Measurements from ENCODE around the gene METTL14. TPM values are rescaled to one million over a fixed set of nuclear protein-coding genes. Genes with fewer than 3 reads are reported as not detected.

The METTL14 gene
- total RNA-seq, 1 donor from 2014 or later: 46.4 TPM

- Mint-ChIP-seq H3K36me3 (ENCODE audit: unreplicated experiment) (no peaks in the 10 kb centered on the region), H3K4me1 (ENCODE audit: low read depth, unreplicated experiment) (peaks cover 5% of the 10 kb centered on the region), H3K27ac (ENCODE audit: unreplicated experiment) (peak overlapping the region; percentile 40), H3K27me3 (ENCODE audit: unreplicated experiment) (no peaks in the 10 kb centered on the region), H3K9me3 (ENCODE audit: unreplicated experiment) (peaks cover 1% of the 10 kb centered on the region), H3K4me3 (ENCODE audit: unreplicated experiment) (peak overlapping the region; percentile 46)
- DNase-seq: no peak
- TF ChIP-seq CTCF (IDR thresholded peaks at IDR 0.05; ENCODE audit: partially characterized antibody, unreplicated experiment): peak; percentile 58
Observed at GRCh38 chr4:118682928-118683327, 2.3 kb upstream of the METTL14 start.

DNA sequence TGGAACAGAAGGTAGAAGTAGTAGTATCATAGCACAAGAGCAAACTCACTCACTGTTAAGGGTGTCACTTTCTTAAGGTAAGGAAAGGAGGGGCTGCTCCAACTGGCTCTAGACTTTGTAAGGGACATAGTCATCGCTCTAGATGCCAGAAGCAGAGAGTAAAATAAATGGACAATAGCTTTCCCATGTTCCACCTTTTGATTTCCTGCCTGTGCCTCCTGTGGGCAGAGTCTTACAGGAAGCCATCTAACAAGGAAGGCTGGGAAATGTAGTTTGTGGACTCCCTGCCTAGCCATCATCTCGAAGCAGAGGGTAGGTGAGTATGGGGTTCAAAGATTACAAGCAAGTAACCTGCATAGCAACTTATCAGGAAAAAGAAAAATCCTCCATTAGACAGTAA lies 1.7 kb upstream of the METTL14 start:
- TF ChIP-seq CTCF (IDR thresholded peaks at IDR 0.05; ENCODE audit: partially characterized antibody, unreplicated experiment): no peak
- no peak for DNase-seq
- Mint-ChIP-seq H3K27me3 (ENCODE audit: unreplicated experiment) (no peaks in the 10 kb centered on the region), H3K4me3 (ENCODE audit: unreplicated experiment) (no peak overlapping the region), H3K36me3 (ENCODE audit: unreplicated experiment) (no peaks in the 10 kb centered on the region), H3K9me3 (ENCODE audit: unreplicated experiment) (peaks cover 1% of the 10 kb centered on the region), H3K27ac (ENCODE audit: unreplicated experiment) (peak overlapping the region; percentile 40), H3K4me1 (ENCODE audit: low read depth, unreplicated experiment) (peaks cover 5% of the 10 kb centered on the region)

GRCh38 chr4:118703118-118703517 lies 17.9 kb downstream of the METTL14 start:
- H3K27ac Mint-ChIP-seq (ENCODE audit: unreplicated experiment): no peak overlapping the region
- H3K27me3 Mint-ChIP-seq (ENCODE audit: unreplicated experiment): no peaks in the 10 kb centered on the region
- no peaks in the 10 kb centered on the region for H3K36me3 Mint-ChIP-seq (ENCODE audit: unreplicated experiment)
- TF ChIP-seq CTCF (IDR thresholded peaks at IDR 0.05; ENCODE audit: partially characterized antibody, unreplicated experiment): no peak
- no peaks in the 10 kb centered on the region for H3K4me1 Mint-ChIP-seq (ENCODE audit: low read depth, unreplicated experiment)
- H3K4me3 Mint-ChIP-seq (ENCODE audit: unreplicated experiment): no peak overlapping the region
- no peaks in the 10 kb centered on the region for H3K9me3 Mint-ChIP-seq (ENCODE audit: unreplicated experiment)
- DNase-seq: no peak

DNA sequence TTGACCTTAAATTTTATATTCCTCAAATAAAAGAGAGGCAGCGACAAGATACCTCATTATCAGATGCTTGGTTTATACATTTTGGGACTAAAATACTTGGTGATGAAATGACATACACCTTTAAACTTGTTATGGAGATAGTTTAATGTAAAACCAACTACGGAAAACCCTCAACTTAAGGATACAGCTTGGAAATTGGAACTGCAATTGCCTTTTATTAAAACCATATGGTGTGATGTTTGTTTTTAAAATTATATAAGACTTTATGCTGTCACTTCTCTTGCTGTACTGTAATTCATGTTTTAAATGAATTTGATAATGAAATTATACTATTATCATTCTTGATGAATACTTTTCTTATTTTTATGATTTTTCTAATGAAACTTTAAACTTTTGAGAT lies 25.9 kb downstream of the METTL14 start:
- Mint-ChIP-seq H3K9me3 (ENCODE audit: unreplicated experiment) (no peaks in the 10 kb centered on the region), H3K4me1 (ENCODE audit: low read depth, unreplicated experiment) (no peaks in the 10 kb centered on the region), H3K36me3 (ENCODE audit: unreplicated experiment) (no peaks in the 10 kb centered on the region), H3K4me3 (ENCODE audit: unreplicated experiment) (no peak overlapping the region), H3K27me3 (ENCODE audit: unreplicated experiment) (no peaks in the 10 kb centered on the region), H3K27ac (ENCODE audit: unreplicated experiment) (no peak overlapping the region)
- no peak for DNase-seq
- no peak for TF ChIP-seq CTCF (IDR thresholded peaks at IDR 0.05; ENCODE audit: partially characterized antibody, unreplicated experiment)

DNA sequence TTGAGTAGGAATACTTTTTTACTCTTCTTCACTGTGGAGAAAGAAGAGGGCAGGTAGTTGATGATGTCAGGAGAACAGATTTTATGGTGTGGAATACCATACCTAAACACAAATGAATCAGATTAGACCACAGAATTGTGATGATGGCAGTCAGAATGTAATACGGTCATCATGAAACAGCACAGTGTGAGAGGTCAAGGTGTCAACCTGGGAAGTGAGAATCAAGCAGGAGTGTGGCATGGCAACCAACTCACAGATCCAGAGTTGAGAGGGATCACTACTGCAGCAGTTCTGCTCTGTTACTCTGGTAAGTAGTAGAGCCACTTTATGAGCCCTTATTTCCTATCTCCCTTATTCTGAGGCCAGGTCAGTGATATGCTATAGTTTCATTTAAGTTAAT lies 27.7 kb downstream of the METTL14 start:
- H3K36me3 Mint-ChIP-seq (ENCODE audit: unreplicated experiment): no peaks in the 10 kb centered on the region
- no peak for DNase-seq
- H3K4me1 Mint-ChIP-seq (ENCODE audit: low read depth, unreplicated experiment): no peaks in the 10 kb centered on the region
- no peak overlapping the region for H3K27ac Mint-ChIP-seq (ENCODE audit: unreplicated experiment)
- H3K4me3 Mint-ChIP-seq (ENCODE audit: unreplicated experiment): no peak overlapping the region
- H3K9me3 Mint-ChIP-seq (ENCODE audit: unreplicated experiment): no peaks in the 10 kb centered on the region
- no peaks in the 10 kb centered on the region for H3K27me3 Mint-ChIP-seq (ENCODE audit: unreplicated experiment)
- no peak for TF ChIP-seq CTCF (IDR thresholded peaks at IDR 0.05; ENCODE audit: partially characterized antibody, unreplicated experiment)

Measured in glutamatergic neuron (in vitro differentiated cells).